ENCODE measurements around the gene WNT11.
A peak's percentile ranks its signal among the peaks of the same experiment; 100 is the strongest.

Gene WNT11

GRCh38 chr11:76167590-76167989 lies 38.7 kb downstream of the WNT11 start:
- Histone ChIP-seq H3K27me3 (ENCODE audit: insufficient read depth, insufficient read length) (peaks cover 46% of the 10 kb centered on the region), H3K36me3 (ENCODE audit: insufficient read depth, insufficient read length, low read length) (no peaks in the 10 kb centered on the region), H3K9me3 (ENCODE audit: insufficient read depth, low read length) (no peaks in the 10 kb centered on the region), H3K4me1 (ENCODE audit: insufficient read depth, insufficient read length) (peaks cover 19% of the 10 kb centered on the region), H3K4me3 (ENCODE audit: insufficient read length, low read depth) (no peak overlapping the region), H3K9ac (ENCODE audit: insufficient read length, low read depth) (no peak overlapping the region)
- no peak for DNase-seq (ENCODE audit: low read depth, low spot score)
- TF ChIP-seq SUZ12 (IDR thresholded peaks at IDR 0.05; ENCODE audit: extremely low read depth, insufficient read depth, insufficient read length) (no peak), YY1 (IDR thresholded peaks at IDR 0.05; ENCODE audit: insufficient read depth, insufficient read length) (no peak), ZNF274 (IDR thresholded peaks at IDR 0.05; ENCODE audit: low read depth, low read length) (no peak)

DNA sequence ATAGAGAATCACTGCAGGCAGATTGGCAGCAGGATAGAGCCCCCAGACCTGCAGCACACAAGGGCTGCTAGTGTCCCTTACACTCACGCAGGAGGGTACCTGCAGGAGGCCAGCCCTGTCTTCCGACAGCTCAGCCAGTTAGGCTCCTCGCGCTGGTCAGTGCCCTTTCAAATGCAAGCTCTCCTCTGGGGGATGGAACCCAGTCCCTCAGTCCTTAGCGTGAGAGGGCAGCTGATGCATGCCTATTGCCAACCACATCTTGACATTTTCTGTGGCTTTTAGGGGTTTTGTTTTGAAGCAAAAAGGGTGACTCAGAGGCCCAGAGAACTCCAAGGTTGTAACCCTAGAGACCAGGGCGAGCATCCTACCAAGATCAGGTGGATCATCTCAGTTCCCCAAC lies 40.0 kb downstream of the WNT11 start:
- TF ChIP-seq SUZ12 (IDR thresholded peaks at IDR 0.05; ENCODE audit: extremely low read depth, insufficient read depth, insufficient read length) = no peak
- Histone ChIP-seq H3K36me3 (ENCODE audit: insufficient read depth, insufficient read length, low read length) (no peaks in the 10 kb centered on the region), H3K4me1 (ENCODE audit: insufficient read depth, insufficient read length) (peaks cover 19% of the 10 kb centered on the region), H3K4me3 (ENCODE audit: insufficient read length, low read depth) (no peak overlapping the region), H3K9me3 (ENCODE audit: insufficient read depth, low read length) (no peaks in the 10 kb centered on the region), H3K9ac (ENCODE audit: insufficient read length, low read depth) (no peak overlapping the region), H3K27me3 (ENCODE audit: insufficient read depth, insufficient read length) (peaks cover 41% of the 10 kb centered on the region)
- peak; percentile 33 for DNase-seq (ENCODE audit: low read depth, low spot score)

DNA sequence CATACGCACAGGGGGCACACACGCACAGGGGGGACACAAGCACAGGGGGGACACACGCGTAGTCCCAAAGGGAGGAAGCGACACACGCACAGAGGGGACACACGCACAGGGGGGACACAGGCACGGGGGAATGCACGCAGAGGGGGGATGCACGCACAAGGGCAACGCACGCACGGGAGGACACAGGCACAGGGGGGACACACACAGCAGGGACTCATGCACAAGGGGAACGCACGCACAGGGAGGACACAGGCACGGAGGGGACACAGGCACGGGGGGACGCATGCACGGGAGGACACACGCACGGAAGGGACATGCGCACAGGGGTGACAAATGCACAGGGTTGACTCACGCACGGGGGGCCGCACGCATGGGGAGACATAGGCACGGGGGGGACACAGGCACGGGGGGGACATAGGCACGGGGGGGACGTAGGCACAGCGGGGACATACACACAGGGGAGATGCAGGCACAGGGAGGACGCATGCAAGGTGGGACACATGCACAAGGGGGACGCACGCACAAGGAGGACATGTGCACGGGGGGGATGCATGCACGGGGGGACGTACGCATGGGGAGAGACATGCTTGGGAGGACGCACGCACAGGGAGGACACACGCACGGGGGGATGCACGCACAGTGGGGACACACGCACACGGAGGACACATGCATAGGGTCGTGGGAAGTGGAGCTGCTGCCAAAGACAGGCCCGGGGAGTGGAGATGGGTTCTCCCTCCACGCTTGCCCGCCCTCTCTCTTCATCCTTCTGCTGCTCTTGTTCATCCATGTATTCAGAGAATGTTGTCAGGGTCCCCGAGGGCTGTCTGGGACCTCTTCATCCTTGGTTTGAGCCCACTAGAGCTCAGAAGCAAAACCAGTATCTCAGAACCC lies 41.2 kb downstream of the WNT11 start:
- no peaks in the 10 kb centered on the region for H3K9me3 ChIP-seq (ENCODE audit: insufficient read depth, low read length)
- no peaks in the 10 kb centered on the region for H3K36me3 ChIP-seq (ENCODE audit: insufficient read depth, insufficient read length, low read length)
- no peak overlapping the region for H3K9ac ChIP-seq (ENCODE audit: insufficient read length, low read depth)
- H3K27me3 ChIP-seq (ENCODE audit: insufficient read depth, insufficient read length) = peaks cover 39% of the 10 kb centered on the region
- H3K4me3 ChIP-seq (ENCODE audit: insufficient read length, low read depth) = no peak overlapping the region
- TF ChIP-seq SUZ12 (IDR thresholded peaks at IDR 0.05; ENCODE audit: extremely low read depth, insufficient read depth, insufficient read length) = no peak
- TF ChIP-seq YY1 (IDR thresholded peaks at IDR 0.05; ENCODE audit: insufficient read depth, insufficient read length) = no peak
- no peak for TF ChIP-seq ZNF274 (IDR thresholded peaks at IDR 0.05; ENCODE audit: low read depth, low read length)
- peaks cover 19% of the 10 kb centered on the region for H3K4me1 ChIP-seq (ENCODE audit: insufficient read depth, insufficient read length)
- no peak for DNase-seq (ENCODE audit: low read depth, low spot score)

DNA sequence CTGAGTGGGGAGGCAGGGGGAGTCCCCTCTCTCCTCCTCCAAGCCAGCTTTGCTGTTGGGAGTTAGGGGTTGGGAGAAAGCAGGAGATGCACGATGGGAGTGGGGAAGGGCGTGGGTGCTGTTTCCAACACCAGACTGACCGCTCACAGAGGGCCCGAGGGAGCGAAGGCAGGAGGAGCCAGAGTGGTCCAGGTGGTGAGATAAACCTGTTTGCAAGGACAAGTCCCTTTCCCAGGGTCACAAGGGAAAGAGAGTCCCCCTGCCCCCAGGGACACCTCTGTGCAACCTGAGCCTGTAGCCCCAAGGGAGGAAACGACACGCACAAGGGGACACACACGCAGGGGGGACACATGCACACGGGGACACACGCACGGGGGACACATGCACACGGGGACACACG lies 42.2 kb downstream of the WNT11 start:
- Histone ChIP-seq H3K36me3 (ENCODE audit: insufficient read depth, insufficient read length, low read length) (no peaks in the 10 kb centered on the region), H3K4me1 (ENCODE audit: insufficient read depth, insufficient read length) (peaks cover 10% of the 10 kb centered on the region), H3K27me3 (ENCODE audit: insufficient read depth, insufficient read length) (peaks cover 33% of the 10 kb centered on the region), H3K9me3 (ENCODE audit: insufficient read depth, low read length) (no peaks in the 10 kb centered on the region), H3K4me3 (ENCODE audit: insufficient read length, low read depth) (no peak overlapping the region), H3K9ac (ENCODE audit: insufficient read length, low read depth) (no peak overlapping the region)
- TF ChIP-seq ZNF274 (IDR thresholded peaks at IDR 0.05; ENCODE audit: low read depth, low read length) (no peak), YY1 (IDR thresholded peaks at IDR 0.05; ENCODE audit: insufficient read depth, insufficient read length) (no peak), SUZ12 (IDR thresholded peaks at IDR 0.05; ENCODE audit: extremely low read depth, insufficient read depth, insufficient read length) (no peak)
- no peak for DNase-seq (ENCODE audit: low read depth, low spot score)

DNA sequence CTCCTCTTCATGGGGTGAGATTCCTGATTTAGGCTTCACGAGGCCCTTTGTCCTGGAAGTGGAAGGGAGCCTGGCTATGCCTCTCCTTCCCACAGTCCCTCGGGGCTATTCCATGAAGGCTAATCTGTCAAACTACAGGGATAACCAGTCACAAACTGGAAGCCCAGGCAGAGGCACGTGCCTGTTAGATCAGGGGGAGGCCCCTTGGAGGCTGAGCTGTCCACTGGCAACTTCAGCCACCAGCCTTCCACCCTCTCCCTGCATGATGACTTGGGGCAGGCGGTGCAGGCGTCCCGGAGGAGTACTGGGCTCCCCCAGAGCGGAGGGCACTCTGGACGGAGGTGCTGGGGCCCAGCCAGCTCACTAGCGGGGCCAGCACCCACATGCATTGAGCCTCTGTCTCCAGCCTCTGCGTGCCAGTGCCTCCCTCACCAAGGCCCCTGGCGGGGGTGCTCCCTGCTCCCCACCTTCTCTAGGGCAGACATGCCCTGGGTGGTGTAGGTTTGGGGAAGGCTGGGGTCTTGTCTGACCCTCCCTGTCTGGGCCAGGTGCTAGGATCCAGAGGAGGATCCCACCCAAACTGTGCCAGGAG lies 42.9 kb downstream of the WNT11 start:
- Histone ChIP-seq H3K9ac (ENCODE audit: insufficient read length, low read depth) (no peak overlapping the region), H3K9me3 (ENCODE audit: insufficient read depth, low read length) (no peaks in the 10 kb centered on the region), H3K27me3 (ENCODE audit: insufficient read depth, insufficient read length) (peaks cover 26% of the 10 kb centered on the region), H3K4me1 (ENCODE audit: insufficient read depth, insufficient read length) (peaks cover 10% of the 10 kb centered on the region), H3K36me3 (ENCODE audit: insufficient read depth, insufficient read length, low read length) (no peaks in the 10 kb centered on the region), H3K4me3 (ENCODE audit: insufficient read length, low read depth) (no peak overlapping the region)
- DNase-seq (ENCODE audit: low read depth, low spot score) = no peak
- no peak for TF ChIP-seq SUZ12 (IDR thresholded peaks at IDR 0.05; ENCODE audit: extremely low read depth, insufficient read depth, insufficient read length)
- TF ChIP-seq YY1 (IDR thresholded peaks at IDR 0.05; ENCODE audit: insufficient read depth, insufficient read length) = no peak
- no peak for TF ChIP-seq ZNF274 (IDR thresholded peaks at IDR 0.05; ENCODE audit: low read depth, low read length)

DNA sequence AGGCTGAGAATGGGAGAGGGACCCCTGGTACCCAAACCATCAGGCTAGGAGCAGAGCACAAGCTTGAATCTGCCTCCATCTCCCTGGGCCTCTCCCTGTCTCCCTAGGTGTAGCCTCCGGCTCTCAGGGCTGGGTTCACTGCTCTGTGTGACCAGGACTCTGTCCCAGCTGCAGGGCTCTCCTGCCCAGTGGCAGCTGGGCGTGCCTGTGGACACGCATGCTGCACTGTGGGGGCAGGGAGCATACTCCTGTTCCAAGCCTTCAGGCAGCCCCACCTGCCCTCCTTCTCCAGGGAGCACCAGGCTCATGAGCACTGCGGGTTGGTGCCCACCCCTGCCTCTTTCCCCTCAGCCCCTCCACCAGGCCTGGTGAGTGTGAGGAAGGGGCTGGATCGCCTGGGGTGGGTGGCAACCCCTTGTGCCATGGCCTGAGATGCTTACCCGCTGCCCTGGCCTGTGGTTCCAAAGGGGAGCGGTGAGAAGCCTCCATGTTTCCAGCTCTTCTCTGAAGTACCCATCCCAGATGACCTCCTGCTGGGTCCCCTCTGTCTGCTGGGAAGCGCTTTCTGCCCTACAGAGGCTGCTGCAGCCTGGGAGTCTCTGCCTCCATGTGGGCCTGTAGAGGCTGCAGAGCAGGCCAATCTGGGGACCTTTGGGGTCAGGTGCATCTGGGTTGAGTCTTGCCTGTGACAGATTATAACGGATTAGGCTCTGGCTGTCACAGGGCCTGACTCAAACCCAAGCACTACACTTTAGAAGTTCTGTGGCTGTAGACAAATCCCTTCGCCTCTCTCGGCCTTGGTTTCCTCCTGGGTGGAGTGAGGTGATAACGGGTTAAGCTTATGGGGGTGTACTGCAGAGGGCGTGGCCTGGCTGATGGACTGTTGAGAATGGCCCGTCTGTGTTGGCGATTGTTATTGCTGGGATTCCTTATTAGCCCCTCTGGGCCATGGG lies 43.7 kb downstream of the WNT11 start:
- no peak for DNase-seq (ENCODE audit: low read depth, low spot score)
- Histone ChIP-seq H3K4me1 (ENCODE audit: insufficient read depth, insufficient read length) (peaks cover 10% of the 10 kb centered on the region), H3K27me3 (ENCODE audit: insufficient read depth, insufficient read length) (peaks cover 22% of the 10 kb centered on the region), H3K9me3 (ENCODE audit: insufficient read depth, low read length) (no peaks in the 10 kb centered on the region), H3K4me3 (ENCODE audit: insufficient read length, low read depth) (no peak overlapping the region), H3K36me3 (ENCODE audit: insufficient read depth, insufficient read length, low read length) (no peaks in the 10 kb centered on the region), H3K9ac (ENCODE audit: insufficient read length, low read depth) (no peak overlapping the region)
- TF ChIP-seq ZNF274 (IDR thresholded peaks at IDR 0.05; ENCODE audit: low read depth, low read length) (no peak), SUZ12 (IDR thresholded peaks at IDR 0.05; ENCODE audit: extremely low read depth, insufficient read depth, insufficient read length) (no peak), YY1 (IDR thresholded peaks at IDR 0.05; ENCODE audit: insufficient read depth, insufficient read length) (no peak)
